HepG2 (cell line): ENCODE results near the gene LAG3. TPM values are rescaled to one million over a fixed set of nuclear protein-coding genes. Genes with fewer than 3 reads are reported as not detected.

Source experiments
- BRCA1 ChIP-seq: sonication (generic); formaldehyde crosslinking; IDR thresholded peaks from 2 replicates; pipeline ENCODE4 v1.4.0; 2020; ENCODE audit warnings: missing genetic modification reagents
- FOXA3 ChIP-seq: IDR thresholded peaks from 2 replicates; pipeline ENCODE4 v1.6.1; 2016; ENCODE audit warnings: missing genetic modification reagents, missing compliant biosample characterization
- PHB2 ChIP-seq: fragments of 450-650 bp; IDR thresholded peaks from 2 replicates; pipeline ENCODE4 v1.6.1; 2018; ENCODE audit not compliant: partially characterized antibody
- SKIL ChIP-seq: sonication (generic); formaldehyde crosslinking; IDR thresholded peaks from 2 replicates; pipeline ENCODE4 v1.8.0; 2022; ENCODE audit warnings: missing genetic modification reagents, mild to moderate bottlenecking, moderate library complexity, borderline replicate concordance
- SP140L ChIP-seq: sonication (generic); formaldehyde crosslinking; IDR thresholded peaks from 2 replicates; pipeline ENCODE4 v1.4.0; 2020; ENCODE audit warnings: missing genetic modification reagents, borderline replicate concordance
- ZHX2 ChIP-seq, 2 experiments: sonication (generic) in 1 of 2; formaldehyde crosslinking in 1 of 2; IDR thresholded peaks; 2 replicates each; pipeline versions ENCODE4 v1.6.1 to v1.9.0; 2014 to 2022; ENCODE audit warnings: antibody characterized with exemption in 1 of 2, borderline replicate concordance in 1 of 2, inconsistent platforms in 1 of 2, low read depth in 1 of 2, missing genetic modification reagents in 1 of 2
- ZNF558 ChIP-seq: sonication (generic); formaldehyde crosslinking; IDR thresholded peaks from 2 replicates; pipeline ENCODE4 v1.9.0; 2022; ENCODE audit warnings: mild to moderate bottlenecking, missing genetic modification reagents, borderline replicate concordance
- ZSCAN29 ChIP-seq: sonication (generic); formaldehyde crosslinking; conservative IDR thresholded peaks from 2 replicates; pipeline ENCODE4 v1.4.0; 2020; ENCODE audit warnings: mild to moderate bottlenecking, missing genetic modification reagents
- polyA plus RNA-seq, 8 experiments: library from polyadenylated mRNA; depleted of rRNA in 3 of 8; stranded (reverse) in 7 of 8; unstranded in 1 of 8; fragments of >200 nt; fragmentation: Illumina TruSeq in 4 of 8; extraction: Trizol in 4 of 8; gene quantifications; 2 replicates each; pipeline versions ENCODE4 v1.2.1 to v1.2.3, GENCODE V29; 2011 to 2016; ENCODE audit warnings: low read depth in 4 of 8, missing spikeins in 1 of 8, mixed read lengths in 1 of 8; ENCODE audit not compliant: insufficient read depth in 1 of 8
- total RNA-seq, 5 experiments: library from RNA; depleted of rRNA; stranded (reverse); fragments of >200 nt; fragmentation: Illumina TruSeq; extraction: Trizol; gene quantifications; 2 replicates each; pipeline ENCODE4 v1.2.3, GENCODE V29; 2016; ENCODE audit warnings: low read depth in 1 of 5
- TF ChIP-seq, protein P1 (sequence below): sonication (generic); formaldehyde crosslinking; IDR thresholded peaks from 2 replicates; pipeline ENCODE4 v1.5.0; 2020; ENCODE audit warnings: mild to moderate bottlenecking, missing genetic modification reagents
- TF ChIP-seq, protein P2 (sequence below): IDR thresholded peaks from 2 replicates; pipeline ENCODE4 v1.4.0; 2020; ENCODE audit warnings: mild to moderate bottlenecking, missing genetic modification reagents

The LAG3 gene
- total and polyA plus RNA-seq, 2 of the 13 experiments (the other 11 are each of a cell fraction or from before 2014, with no cell fraction given), result 0.11 to 0.26 TPM

DNA sequence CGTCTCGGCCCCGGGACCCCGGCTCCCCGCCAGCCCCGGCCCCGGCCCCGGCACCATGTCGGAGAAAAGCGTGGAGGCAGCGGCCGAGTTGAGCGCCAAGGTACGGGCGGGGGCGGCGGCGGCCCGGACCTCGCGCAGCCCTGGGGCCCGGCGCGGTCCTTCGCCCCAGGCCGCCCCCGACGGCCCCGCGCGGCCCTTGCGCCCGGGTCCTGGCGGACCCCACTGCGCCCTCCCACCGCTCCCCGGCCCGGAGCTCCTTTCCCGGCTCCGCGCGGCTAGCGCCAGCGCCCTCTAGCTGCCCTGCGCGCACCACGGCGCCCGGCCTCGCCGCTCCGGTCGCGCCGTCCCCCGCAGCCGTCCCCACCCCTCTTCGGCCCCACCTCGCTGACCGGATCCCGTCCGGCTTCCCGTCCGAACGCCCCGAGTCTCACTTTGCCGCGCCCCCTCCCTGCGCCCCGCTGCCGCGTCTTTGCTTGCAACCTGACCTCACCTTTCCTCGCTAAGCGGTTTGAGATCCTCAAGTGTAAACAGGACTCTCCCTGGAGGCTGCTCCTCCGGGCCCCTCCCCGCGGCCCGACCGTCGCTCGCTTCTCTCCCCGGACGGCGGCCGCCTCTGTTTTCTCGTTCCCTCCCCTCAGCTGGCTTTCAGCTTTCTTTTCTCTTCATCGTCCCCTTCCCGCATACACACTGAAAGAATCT, 5.5 kb upstream of the LAG3 start (continued):
- TF ChIP-seq, protein P1, sequence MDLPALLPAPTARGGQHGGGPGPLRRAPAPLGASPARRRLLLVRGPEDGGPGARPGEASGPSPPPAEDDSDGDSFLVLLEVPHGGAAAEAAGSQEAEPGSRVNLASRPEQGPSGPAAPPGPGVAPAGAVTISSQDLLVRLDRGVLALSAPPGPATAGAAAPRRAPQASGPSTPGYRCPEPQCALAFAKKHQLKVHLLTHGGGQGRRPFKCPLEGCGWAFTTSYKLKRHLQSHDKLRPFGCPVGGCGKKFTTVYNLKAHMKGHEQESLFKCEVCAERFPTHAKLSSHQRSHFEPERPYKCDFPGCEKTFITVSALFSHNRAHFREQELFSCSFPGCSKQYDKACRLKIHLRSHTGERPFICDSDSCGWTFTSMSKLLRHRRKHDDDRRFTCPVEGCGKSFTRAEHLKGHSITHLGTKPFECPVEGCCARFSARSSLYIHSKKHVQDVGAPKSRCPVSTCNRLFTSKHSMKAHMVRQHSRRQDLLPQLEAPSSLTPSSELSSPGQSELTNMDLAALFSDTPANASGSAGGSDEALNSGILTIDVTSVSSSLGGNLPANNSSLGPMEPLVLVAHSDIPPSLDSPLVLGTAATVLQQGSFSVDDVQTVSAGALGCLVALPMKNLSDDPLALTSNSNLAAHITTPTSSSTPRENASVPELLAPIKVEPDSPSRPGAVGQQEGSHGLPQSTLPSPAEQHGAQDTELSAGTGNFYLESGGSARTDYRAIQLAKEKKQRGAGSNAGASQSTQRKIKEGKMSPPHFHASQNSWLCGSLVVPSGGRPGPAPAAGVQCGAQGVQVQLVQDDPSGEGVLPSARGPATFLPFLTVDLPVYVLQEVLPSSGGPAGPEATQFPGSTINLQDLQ (CRISPR knock-in tag), result no peak
- TF ChIP-seq BRCA1 (CRISPR knock-in tag) (no peak), ZSCAN29 (CRISPR knock-in tag) (0 out of 2 replicates have a peak, but pooled peaks have one; percentile 19), ZNF558 (no peak), SKIL (CRISPR knock-in tag) (no peak), FOXA3 (CRISPR knock-in tag) (peak; percentile 41; the same call in 1 of the 2 replicates), ZHX2 (IDR thresholded peaks at IDR 0.05; ENCODE audit: low read depth) (no peak), ZHX2 (CRISPR knock-in tag; IDR thresholded peaks at IDR 0.05; ENCODE audit: borderline replicate concordance) (no peak), PHB2 (no peak), SP140L (CRISPR knock-in tag) (no peak)
- TF ChIP-seq, protein P2, sequence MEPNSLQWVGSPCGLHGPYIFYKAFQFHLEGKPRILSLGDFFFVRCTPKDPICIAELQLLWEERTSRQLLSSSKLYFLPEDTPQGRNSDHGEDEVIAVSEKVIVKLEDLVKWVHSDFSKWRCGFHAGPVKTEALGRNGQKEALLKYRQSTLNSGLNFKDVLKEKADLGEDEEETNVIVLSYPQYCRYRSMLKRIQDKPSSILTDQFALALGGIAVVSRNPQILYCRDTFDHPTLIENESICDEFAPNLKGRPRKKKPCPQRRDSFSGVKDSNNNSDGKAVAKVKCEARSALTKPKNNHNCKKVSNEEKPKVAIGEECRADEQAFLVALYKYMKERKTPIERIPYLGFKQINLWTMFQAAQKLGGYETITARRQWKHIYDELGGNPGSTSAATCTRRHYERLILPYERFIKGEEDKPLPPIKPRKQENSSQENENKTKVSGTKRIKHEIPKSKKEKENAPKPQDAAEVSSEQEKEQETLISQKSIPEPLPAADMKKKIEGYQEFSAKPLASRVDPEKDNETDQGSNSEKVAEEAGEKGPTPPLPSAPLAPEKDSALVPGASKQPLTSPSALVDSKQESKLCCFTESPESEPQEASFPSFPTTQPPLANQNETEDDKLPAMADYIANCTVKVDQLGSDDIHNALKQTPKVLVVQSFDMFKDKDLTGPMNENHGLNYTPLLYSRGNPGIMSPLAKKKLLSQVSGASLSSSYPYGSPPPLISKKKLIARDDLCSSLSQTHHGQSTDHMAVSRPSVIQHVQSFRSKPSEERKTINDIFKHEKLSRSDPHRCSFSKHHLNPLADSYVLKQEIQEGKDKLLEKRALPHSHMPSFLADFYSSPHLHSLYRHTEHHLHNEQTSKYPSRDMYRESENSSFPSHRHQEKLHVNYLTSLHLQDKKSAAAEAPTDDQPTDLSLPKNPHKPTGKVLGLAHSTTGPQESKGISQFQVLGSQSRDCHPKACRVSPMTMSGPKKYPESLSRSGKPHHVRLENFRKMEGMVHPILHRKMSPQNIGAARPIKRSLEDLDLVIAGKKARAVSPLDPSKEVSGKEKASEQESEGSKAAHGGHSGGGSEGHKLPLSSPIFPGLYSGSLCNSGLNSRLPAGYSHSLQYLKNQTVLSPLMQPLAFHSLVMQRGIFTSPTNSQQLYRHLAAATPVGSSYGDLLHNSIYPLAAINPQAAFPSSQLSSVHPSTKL (CRISPR knock-in tag), result 0 out of 2 replicates have a peak, but pooled peaks have one; percentile 24
